ENCODE results near the gene IDH2.

IDH2 gene

GRCh38 chr15:90105521-90105920, 3.3 kb upstream of the IDH2 start:
- H3K36me3 ChIP-seq = no peaks in the 10 kb centered on the region
- no peaks in the 10 kb centered on the region for H3K9me3 ChIP-seq
- H3K4me1 ChIP-seq = peaks cover 11% of the 10 kb centered on the region
- no peaks in the 10 kb centered on the region for H3K27me3 ChIP-seq
- TF ChIP-seq CTCF (IDR thresholded peaks at IDR 0.05; ENCODE audit: low read depth, low read length) = no peak
- no peak for DNase-seq
- no peak overlapping the region for H3K4me3 ChIP-seq (ENCODE audit: low read depth, low read length)

GRCh38 chr15:90104551-90104950, 2.3 kb upstream of the IDH2 start:
- Histone ChIP-seq H3K36me3 (no peaks in the 10 kb centered on the region), H3K4me1 (peaks cover 11% of the 10 kb centered on the region), H3K9me3 (no peaks in the 10 kb centered on the region), H3K4me3 (ENCODE audit: low read depth, low read length) (no peak overlapping the region), H3K27me3 (no peaks in the 10 kb centered on the region)
- DNase-seq = no peak
- no peak for TF ChIP-seq CTCF (IDR thresholded peaks at IDR 0.05; ENCODE audit: low read depth, low read length)

- H3K9me3 ChIP-seq = no peaks in the 10 kb centered on the region
- no peaks in the 10 kb centered on the region for H3K27me3 ChIP-seq
- no peaks in the 10 kb centered on the region for H3K36me3 ChIP-seq
- no peak for DNase-seq
- H3K4me1 ChIP-seq = peaks cover 11% of the 10 kb centered on the region
- H3K4me3 ChIP-seq (ENCODE audit: low read depth, low read length) = no peak overlapping the region
- no peak for TF ChIP-seq CTCF (IDR thresholded peaks at IDR 0.05; ENCODE audit: low read depth, low read length)
Observed at GRCh38 chr15:90103701-90104329, 1.5 kb upstream of the IDH2 start.

DNA sequence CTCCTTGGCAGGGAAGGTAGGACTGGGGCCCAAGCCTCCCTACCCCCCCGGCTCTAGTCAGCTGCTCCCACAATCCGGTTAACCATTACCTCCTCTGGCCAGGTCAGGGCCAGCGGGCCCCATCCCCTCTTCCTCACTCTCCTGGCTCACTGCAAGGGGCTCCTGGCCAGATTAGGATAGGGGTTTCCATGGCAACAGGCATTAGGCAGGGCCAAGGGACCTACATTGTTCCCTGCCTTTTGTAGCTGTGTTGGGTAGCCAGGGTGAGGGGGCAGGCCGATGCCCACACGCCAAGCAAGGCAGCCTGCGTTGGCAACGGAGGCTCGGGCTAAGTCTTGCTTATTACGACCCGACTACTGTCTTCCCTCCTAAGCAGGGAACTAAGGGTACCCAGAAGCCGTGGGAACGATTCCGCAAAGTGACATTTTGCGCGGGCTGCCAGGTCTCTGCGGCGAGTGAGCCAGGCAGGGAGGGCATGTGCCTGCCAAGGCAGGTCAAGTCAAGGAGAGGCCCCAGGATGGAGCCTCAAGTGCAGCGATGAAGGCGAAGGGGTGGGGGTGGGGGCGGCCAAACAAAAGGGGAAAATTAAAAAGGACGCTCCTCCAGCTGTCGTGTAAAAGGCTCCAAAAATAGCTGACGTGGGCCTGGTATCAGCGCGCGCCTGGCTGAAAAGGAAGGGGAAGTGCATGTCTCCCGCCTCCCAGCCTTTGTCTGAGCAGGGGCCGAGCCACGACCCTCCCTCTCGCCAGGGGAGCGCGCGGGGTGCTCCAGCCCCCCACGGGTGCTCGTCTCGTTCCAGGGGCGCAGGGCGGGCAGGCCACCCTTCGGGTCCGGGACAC, 919 bp downstream of the IDH2 start:
- peak; percentile 51 for DNase-seq

GRCh38 chr15:90099868-90100831, 2.1 kb downstream of the IDH2 start:
- peaks cover 2% of the 10 kb centered on the region; the same call in 1 of the 2 replicates for H3K4me1 ChIP-seq
- TF ChIP-seq CTCF (IDR thresholded peaks at IDR 0.05; ENCODE audit: low read depth, low read length) = no peak
- H3K4me3 ChIP-seq (ENCODE audit: low read depth, low read length) = no peak overlapping the region; the same call in 1 of the 2 replicates

More for the DNA sequence above, 919 bp downstream of the IDH2 start:
- H3K4me1 ChIP-seq = peaks cover 3% of the 10 kb centered on the region; the same call in 1 of the 2 replicates
- H3K9me3 ChIP-seq = no peaks in the 10 kb centered on the region
- H3K27me3 ChIP-seq = no peaks in the 10 kb centered on the region
- H3K4me3 ChIP-seq (ENCODE audit: low read depth, low read length) = peak overlapping the region; percentile 77
- TF ChIP-seq CTCF (IDR thresholded peaks at IDR 0.05; ENCODE audit: low read depth, low read length) = no peak
- no peaks in the 10 kb centered on the region for H3K36me3 ChIP-seq

More at GRCh38 chr15:90099868-90100831, 2.1 kb downstream of the IDH2 start:
- no peaks in the 10 kb centered on the region for H3K9me3 ChIP-seq
- DNase-seq = no peak
- H3K27me3 ChIP-seq = no peaks in the 10 kb centered on the region
- no peaks in the 10 kb centered on the region for H3K36me3 ChIP-seq

Measured in BE2C (cell line).